ENCODE results near the gene STBD1. TPM values are rescaled to one million over a fixed set of nuclear protein-coding genes. Genes with fewer than 3 reads are reported as not detected.

STBD1 gene
- total and polyA plus RNA-seq, 2 experiments from 2014 or later, result 14.6 to 30.5 TPM

DNA sequence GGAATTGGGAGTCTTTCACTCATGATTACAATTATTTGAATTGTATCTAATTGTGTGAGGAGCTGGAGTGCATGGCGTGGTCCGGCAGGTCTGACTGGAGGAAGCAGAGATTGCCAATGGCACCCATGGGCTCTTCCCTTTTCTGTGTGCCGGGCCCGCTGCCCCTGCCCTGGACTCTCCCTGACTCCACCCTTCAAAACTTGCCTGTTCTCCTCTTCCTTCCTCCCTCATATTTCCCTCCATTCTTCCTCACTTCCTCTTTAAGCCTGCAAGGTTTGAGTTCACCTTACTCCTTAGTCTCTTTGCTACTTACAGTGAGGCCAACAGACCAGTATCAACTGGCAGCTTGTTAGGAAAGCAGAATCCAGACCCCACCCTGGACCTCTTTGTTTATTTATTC lies 6.5 kb upstream of the STBD1 start:
- no peak for DNase-seq (ENCODE audit: low read depth in 1 of 2, low spot score in 1 of 2)
- TF ChIP-seq, protein P1, sequence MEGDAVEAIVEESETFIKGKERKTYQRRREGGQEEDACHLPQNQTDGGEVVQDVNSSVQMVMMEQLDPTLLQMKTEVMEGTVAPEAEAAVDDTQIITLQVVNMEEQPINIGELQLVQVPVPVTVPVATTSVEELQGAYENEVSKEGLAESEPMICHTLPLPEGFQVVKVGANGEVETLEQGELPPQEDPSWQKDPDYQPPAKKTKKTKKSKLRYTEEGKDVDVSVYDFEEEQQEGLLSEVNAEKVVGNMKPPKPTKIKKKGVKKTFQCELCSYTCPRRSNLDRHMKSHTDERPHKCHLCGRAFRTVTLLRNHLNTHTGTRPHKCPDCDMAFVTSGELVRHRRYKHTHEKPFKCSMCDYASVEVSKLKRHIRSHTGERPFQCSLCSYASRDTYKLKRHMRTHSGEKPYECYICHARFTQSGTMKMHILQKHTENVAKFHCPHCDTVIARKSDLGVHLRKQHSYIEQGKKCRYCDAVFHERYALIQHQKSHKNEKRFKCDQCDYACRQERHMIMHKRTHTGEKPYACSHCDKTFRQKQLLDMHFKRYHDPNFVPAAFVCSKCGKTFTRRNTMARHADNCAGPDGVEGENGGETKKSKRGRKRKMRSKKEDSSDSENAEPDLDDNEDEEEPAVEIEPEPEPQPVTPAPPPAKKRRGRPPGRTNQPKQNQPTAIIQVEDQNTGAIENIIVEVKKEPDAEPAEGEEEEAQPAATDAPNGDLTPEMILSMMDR (IDR thresholded peaks at IDR 0.05; ENCODE audit: low read depth, low read length), result no peak
- no peaks in the 10 kb centered on the region for H3K36me3 ChIP-seq
- H3K27ac ChIP-seq, result no peak overlapping the region
- H3K4me3 ChIP-seq, result no peak overlapping the region
- no peaks in the 10 kb centered on the region for H3K27me3 ChIP-seq
- H3K9me3 ChIP-seq (ENCODE audit: low read depth), result no peaks in the 10 kb centered on the region
- peaks cover 16% of the 10 kb centered on the region for H3K4me1 ChIP-seq (ENCODE audit: low read depth)

DNA sequence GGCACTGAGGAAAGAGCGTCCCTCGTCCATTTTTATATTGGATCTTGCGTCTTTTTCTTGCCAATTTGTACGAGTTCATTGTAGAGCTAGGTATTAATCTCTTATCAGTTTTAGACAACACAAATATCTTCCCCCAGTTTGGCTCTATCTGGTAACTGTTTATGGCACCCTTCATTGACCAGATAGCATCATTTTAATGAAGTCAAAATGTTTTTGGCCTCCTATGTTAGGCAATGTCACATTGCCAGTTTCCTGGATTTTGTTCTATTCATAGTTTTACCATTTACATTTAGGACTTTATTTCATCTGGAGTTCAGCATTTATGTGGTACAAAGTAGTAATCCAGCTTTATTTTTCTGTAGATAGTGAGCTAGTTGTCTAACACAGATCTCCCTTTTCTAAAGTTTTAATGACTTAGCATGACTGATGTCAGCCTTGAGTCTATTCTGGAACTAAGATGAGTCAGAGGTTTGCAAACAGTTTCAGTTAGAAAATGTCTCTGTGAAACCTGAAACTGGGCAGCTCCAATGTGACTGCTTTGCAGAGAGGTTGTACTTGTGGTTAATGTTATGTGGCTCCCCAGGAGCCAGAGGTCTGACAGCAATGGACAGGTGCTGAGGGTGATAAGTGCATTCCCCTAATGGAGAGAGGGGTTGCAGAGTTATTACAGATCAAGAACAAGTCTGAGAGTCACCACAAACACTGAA lies 5.3 kb upstream of the STBD1 start:
- H3K9me3 ChIP-seq (ENCODE audit: low read depth), result no peaks in the 10 kb centered on the region
- peak overlapping the region; percentile 68 for H3K27ac ChIP-seq
- peaks cover 16% of the 10 kb centered on the region for H3K4me1 ChIP-seq (ENCODE audit: low read depth)
- no peaks in the 10 kb centered on the region for H3K36me3 ChIP-seq
- peak; percentile 48 to 74 for DNase-seq (ENCODE audit: low read depth in 1 of 2, low spot score in 1 of 2)
- no peak overlapping the region for H3K4me3 ChIP-seq
- TF ChIP-seq, protein P1 (IDR thresholded peaks at IDR 0.05; ENCODE audit: low read depth, low read length), result no peak
- H3K27me3 ChIP-seq, result no peaks in the 10 kb centered on the region

DNA sequence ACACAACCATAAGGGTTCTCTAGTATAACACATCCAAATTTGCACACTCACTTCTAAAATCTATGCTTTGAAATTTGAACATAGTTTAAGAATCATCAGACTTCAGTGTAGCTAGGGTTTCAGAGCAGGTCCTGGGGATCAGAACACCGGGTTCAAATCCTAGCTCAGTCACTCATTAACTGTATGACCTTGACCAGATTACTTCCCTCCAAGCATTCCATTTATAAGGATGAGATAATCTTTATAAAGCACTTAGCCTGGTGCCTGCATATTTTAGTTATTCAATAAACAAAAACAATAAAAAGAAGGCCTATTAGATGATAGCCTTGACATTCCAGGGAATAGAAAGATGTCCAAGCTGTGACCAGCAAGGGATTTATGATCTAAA lies 4.8 kb upstream of the STBD1 start:
- H3K27ac ChIP-seq, result peak overlapping the region; percentile 68
- TF ChIP-seq, protein P1 (IDR thresholded peaks at IDR 0.05; ENCODE audit: low read depth, low read length), result no peak
- H3K36me3 ChIP-seq, result no peaks in the 10 kb centered on the region
- no peaks in the 10 kb centered on the region for H3K9me3 ChIP-seq (ENCODE audit: low read depth)
- H3K27me3 ChIP-seq, result no peaks in the 10 kb centered on the region
- peaks cover 16% of the 10 kb centered on the region for H3K4me1 ChIP-seq (ENCODE audit: low read depth)
- no peak for DNase-seq (ENCODE audit: low read depth in 1 of 2, low spot score in 1 of 2)
- no peak overlapping the region for H3K4me3 ChIP-seq

DNA sequence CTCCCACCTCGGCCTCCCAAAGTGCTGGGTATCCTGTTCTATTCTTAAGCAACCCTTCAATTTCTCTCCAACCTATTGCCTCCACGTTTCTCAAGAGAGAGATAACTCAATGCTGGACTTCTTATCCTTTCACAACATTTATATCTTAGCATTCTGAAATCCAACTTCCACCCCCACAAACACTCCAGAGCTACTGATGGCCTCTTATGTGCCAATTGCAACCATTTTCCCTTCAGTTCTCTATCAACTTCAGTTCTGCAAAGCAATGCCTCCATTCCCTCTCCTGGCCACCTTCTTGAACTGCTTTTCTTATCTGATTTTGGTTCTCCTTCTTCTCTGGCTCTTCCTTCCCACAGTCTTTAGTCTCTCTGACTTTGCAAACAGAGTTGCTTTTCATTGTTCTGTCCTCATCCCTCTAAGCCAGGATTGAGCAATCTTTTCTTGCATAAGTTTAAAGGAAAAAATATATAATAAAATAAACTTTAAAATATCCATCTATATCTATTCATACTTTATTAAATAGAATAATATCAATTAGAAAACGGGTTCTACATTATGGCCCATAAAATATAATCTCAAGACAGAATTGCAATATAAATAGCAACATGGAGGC lies 3.6 kb upstream of the STBD1 start:
- peaks cover 22% of the 10 kb centered on the region for H3K4me1 ChIP-seq (ENCODE audit: low read depth)
- no peak overlapping the region for H3K4me3 ChIP-seq
- peak in 1 of 2 donors; percentile 38 for DNase-seq (ENCODE audit: low read depth in 1 of 2, low spot score in 1 of 2)
- no peaks in the 10 kb centered on the region for H3K27me3 ChIP-seq
- no peaks in the 10 kb centered on the region for H3K9me3 ChIP-seq (ENCODE audit: low read depth)
- no peaks in the 10 kb centered on the region for H3K36me3 ChIP-seq
- TF ChIP-seq, protein P1 (IDR thresholded peaks at IDR 0.05; ENCODE audit: low read depth, low read length), result no peak
- H3K27ac ChIP-seq, result no peak overlapping the region

DNA sequence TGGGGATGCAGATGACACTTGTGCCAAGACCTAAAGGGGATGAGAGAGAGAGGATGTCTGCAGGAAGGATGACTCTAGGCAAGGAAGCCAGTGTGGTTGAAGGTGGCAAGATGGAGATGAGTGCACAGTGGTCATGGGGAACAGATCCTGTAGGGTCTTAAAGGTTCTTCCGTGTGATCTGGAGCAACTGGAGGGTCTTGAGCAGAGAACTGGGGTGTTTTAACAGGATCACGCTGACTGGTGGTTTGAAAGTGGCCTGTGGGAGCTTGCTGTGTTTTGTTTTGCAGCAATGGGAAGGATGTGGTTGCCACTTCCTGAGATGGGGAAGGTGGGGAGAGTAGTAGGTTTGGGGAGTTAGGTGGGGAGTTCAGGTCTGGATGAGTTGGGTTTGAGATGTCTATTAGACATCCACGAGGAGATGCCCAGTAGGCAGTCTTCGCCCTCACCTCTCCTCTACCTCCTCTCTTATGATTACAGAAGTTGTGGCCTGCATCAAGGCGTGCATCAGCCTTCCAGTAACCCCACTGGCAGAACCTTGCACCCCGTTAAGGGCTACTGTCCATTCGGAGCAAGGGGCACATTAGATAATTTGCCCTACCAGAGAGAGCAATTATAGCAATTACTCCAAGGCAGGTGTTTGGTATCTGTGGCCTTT lies 1.4 kb upstream of the STBD1 start:
- Histone ChIP-seq H3K4me3 (peak overlapping the region; percentile 94), H3K36me3 (peaks cover 12% of the 10 kb centered on the region)
- no peak for DNase-seq (ENCODE audit: low read depth in 1 of 2, low spot score in 1 of 2)

More for the DNA sequence above, 1.4 kb upstream of the STBD1 start:
- Histone ChIP-seq H3K27me3 (no peaks in the 10 kb centered on the region), H3K27ac (no peak overlapping the region), H3K4me1 (ENCODE audit: low read depth) (peaks cover 36% of the 10 kb centered on the region), H3K9me3 (ENCODE audit: low read depth) (no peaks in the 10 kb centered on the region)
- TF ChIP-seq, protein P1 (IDR thresholded peaks at IDR 0.05; ENCODE audit: low read depth, low read length), result no peak
